ENCODE results near the gene RALY.

GRCh38 chr20:33947709-33948295 is 45.9 kb upstream of the RALY start:
- no peak for TF ChIP-seq CTCF (IDR thresholded peaks at IDR 0.05)
- TF ChIP-seq POLR2A (IDR thresholded peaks at IDR 0.05) = no peak
- no peak for TF ChIP-seq EP300 (IDR thresholded peaks at IDR 0.05)

Data from ovary (tissue), 3 donors.